Activated T-helper 1 cell treated with anti-CD3 and anti-CD28 coated beads, Interleukin-2, amount 50 U/mL, for 16 hours (primary cell): Measurements from ENCODE around the gene CDH22.

Source experiments
- DNase-seq, 2 donors: peaks; one replicate each; pipeline ENCODE4 v3.0.0-alpha.2; 2020; ENCODE audit warnings: low read depth in 1 of 2, low spot score in 1 of 2

The CDH22 gene

GRCh38 chr20:46127396-46128010, 180.8 kb downstream of the CDH22 start:
- DNase-seq: no peak

- DNase-seq: no peak
Observed at GRCh38 chr20:46126440-46127056, 181.8 kb downstream of the CDH22 start.
